Neutrophil (primary cell): ENCODE results near the gene UCKL1.
"Not testable (repeated sequence)": the region's sequence is repeated elsewhere in the genome, so short reads cannot be mapped to it uniquely, and the experiment has no call there.

Experiments
- H3K27ac ChIP-seq: fragments of 200-600 bp; sonication (generic); 2 replicates; pipeline ENCODE4 v1.5.1; 2016; ENCODE audit warnings: mild to moderate bottlenecking, moderate library complexity
- H3K27me3 ChIP-seq: fragments of 200-600 bp; sonication (generic); 2 replicates; pipeline ENCODE4 v1.6.0; 2016; ENCODE audit warnings: mild to moderate bottlenecking
- H3K36me3 ChIP-seq: fragments of 200-600 bp; sonication (generic); 2 replicates; pipeline ENCODE4 v1.5.1; 2017
- H3K4me1 ChIP-seq, 2 experiments: fragments of 200-600 bp in 1 of 2; sonication (generic) in 1 of 2; 1 replicate in 1 of 2; 2 replicates in 1 of 2; pipeline versions ENCODE4 v1.5.1 to v1.6.1; 2013 to 2016; ENCODE audit warnings: low read depth in 1 of 2, low read length in 1 of 2, mild to moderate bottlenecking in 1 of 2, moderate library complexity in 1 of 2; ENCODE audit not compliant: control insufficient read depth in 1 of 2, insufficient read depth in 1 of 2
- H3K4me3 ChIP-seq, 2 experiments: fragments of 200-600 bp in 1 of 2; sonication (generic) in 1 of 2; 1 replicate in 1 of 2; 2 replicates in 1 of 2; pipeline ENCODE4 v1.5.1; 2013 to 2016; ENCODE audit warnings: low read depth in 1 of 2, low read length in 1 of 2, mild to moderate bottlenecking in 1 of 2, moderate library complexity in 1 of 2
- H3K9me3 ChIP-seq: fragments of 200-600 bp; sonication (generic); 2 replicates; pipeline ENCODE4 v1.5.1; 2016
- TF ChIP-seq, protein P1 (sequence below): fragments of 200-600 bp; sonication (generic); IDR thresholded peaks from 2 replicates; pipeline ENCODE4 v1.5.1; 2016; ENCODE audit warnings: antibody characterized with exemption

The UCKL1 gene

GRCh38 chr20:63934271-63935068 is 21.7 kb downstream of the UCKL1 start:
- Histone ChIP-seq H3K27ac (peak overlapping the region; percentile 40), H3K4me1 (peaks cover 7 to 14% of the 10 kb centered on the region in 2 experiments), H3K36me3 (peaks cover 98% of the 10 kb centered on the region), H3K27me3 (no peaks in the 10 kb centered on the region), H3K9me3 (no peaks in the 10 kb centered on the region), H3K4me3 (no peak overlapping the region)
- TF ChIP-seq, protein P1, sequence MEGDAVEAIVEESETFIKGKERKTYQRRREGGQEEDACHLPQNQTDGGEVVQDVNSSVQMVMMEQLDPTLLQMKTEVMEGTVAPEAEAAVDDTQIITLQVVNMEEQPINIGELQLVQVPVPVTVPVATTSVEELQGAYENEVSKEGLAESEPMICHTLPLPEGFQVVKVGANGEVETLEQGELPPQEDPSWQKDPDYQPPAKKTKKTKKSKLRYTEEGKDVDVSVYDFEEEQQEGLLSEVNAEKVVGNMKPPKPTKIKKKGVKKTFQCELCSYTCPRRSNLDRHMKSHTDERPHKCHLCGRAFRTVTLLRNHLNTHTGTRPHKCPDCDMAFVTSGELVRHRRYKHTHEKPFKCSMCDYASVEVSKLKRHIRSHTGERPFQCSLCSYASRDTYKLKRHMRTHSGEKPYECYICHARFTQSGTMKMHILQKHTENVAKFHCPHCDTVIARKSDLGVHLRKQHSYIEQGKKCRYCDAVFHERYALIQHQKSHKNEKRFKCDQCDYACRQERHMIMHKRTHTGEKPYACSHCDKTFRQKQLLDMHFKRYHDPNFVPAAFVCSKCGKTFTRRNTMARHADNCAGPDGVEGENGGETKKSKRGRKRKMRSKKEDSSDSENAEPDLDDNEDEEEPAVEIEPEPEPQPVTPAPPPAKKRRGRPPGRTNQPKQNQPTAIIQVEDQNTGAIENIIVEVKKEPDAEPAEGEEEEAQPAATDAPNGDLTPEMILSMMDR, result no peak

- H3K27me3 ChIP-seq, result no peaks in the 10 kb centered on the region
- no peak overlapping the region for H3K4me3 ChIP-seq
- no peaks in the 10 kb centered on the region for H3K9me3 ChIP-seq
- peaks cover under 1 to 6% of the 10 kb centered on the region in 2 experiments for H3K4me1 ChIP-seq
- peaks cover 98% of the 10 kb centered on the region for H3K36me3 ChIP-seq
- H3K27ac ChIP-seq, result peak overlapping the region; percentile 40
- TF ChIP-seq, protein P1, result no peak
Measured at GRCh38 chr20:63933646-63934045, 22.6 kb downstream of the UCKL1 start.

DNA sequence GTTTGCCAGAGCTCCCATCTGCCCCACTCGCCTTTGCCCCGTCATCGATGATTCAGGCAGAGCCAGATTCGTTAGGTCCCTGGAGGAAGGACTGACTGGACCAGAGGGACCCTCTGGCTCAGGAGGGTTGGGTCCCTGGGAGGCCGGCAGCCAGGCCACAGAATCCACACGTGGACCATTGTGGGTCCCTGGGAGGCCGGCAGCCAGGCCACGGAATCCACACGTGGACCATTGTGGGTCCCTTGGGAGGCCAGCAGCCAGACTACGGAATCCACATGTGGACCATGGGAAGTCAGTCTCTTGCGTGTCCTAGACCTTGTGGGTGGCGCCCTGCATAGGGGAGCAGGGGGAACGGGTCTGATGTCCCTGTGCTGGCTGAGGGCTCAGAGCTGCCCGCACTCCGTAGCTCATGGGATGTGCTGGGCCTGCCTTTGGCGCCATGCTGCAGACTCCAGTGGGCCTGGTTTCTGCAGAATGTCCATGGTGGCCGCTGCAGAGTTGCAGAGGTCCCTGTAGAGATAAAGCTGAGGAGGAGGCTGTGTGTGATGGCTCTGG is 23.5 kb downstream of the UCKL1 start:
- TF ChIP-seq, protein P1, result no peak
- H3K27ac ChIP-seq, result peak overlapping the region; percentile 20
- no peaks in the 10 kb centered on the region for H3K27me3 ChIP-seq
- H3K4me1 ChIP-seq, result no peaks in the 10 kb centered on the region
- H3K9me3 ChIP-seq, result no peaks in the 10 kb centered on the region
- peaks cover 100% of the 10 kb centered on the region for H3K36me3 ChIP-seq
- no peak overlapping the region for H3K4me3 ChIP-seq

- Histone ChIP-seq H3K4me3 (no peak overlapping the region), H3K27me3 (no peaks in the 10 kb centered on the region), H3K9me3 (no peaks in the 10 kb centered on the region), H3K27ac (no peak overlapping the region), H3K36me3 (peaks cover 97% of the 10 kb centered on the region), H3K4me1 (no peaks in the 10 kb centered on the region)
- TF ChIP-seq, protein P1, result no peak
Measured at GRCh38 chr20:63931735-63932134, 24.5 kb downstream of the UCKL1 start.

GRCh38 chr20:63930971-63931553 is 25.2 kb downstream of the UCKL1 start:
- H3K36me3 ChIP-seq, result peaks cover 95% of the 10 kb centered on the region
- H3K27ac ChIP-seq, result no peak overlapping the region
- H3K27me3 ChIP-seq, result no peaks in the 10 kb centered on the region
- TF ChIP-seq, protein P1, result no peak
- no peaks in the 10 kb centered on the region for H3K4me1 ChIP-seq
- H3K4me3 ChIP-seq, result no peak overlapping the region
- H3K9me3 ChIP-seq, result no peaks in the 10 kb centered on the region

- not testable (repeated sequence) for H3K4me3 ChIP-seq, H3K9me3 ChIP-seq, H3K4me1 ChIP-seq, H3K27me3 ChIP-seq, H3K27ac ChIP-seq
- peaks cover 90% of the 10 kb centered on the region for H3K36me3 ChIP-seq
Measured at GRCh38 chr20:63929473-63929883, 26.7 kb downstream of the UCKL1 start.
